Measurements from ENCODE around the gene CCR9. TPM values are rescaled to one million over a fixed set of nuclear protein-coding genes. Genes with fewer than 3 reads are reported as not detected.

The CCR9 gene
- total RNA-seq, 1 donor from 2014 or later = not detected

- Histone ChIP-seq H2AFZ (replicated peaks) (no peak overlapping the region), H3K27me3 (no peaks in the 10 kb centered on the region), H3K4me3 (no peak overlapping the region), H3K9ac (no peak overlapping the region), H3K79me2 (ENCODE audit: low read depth) (no peaks in the 10 kb centered on the region), H3K9me3 (ENCODE audit: low read depth) (no peaks in the 10 kb centered on the region), H3K27ac (no peak overlapping the region), H3F3A (ENCODE audit: low read depth) (no peaks in the 10 kb centered on the region), H3K36me3 (no peaks in the 10 kb centered on the region), H3K4me2 (no peak overlapping the region), H4K20me1 (ENCODE audit: low read depth) (no peaks in the 10 kb centered on the region), H3K4me1 (no peaks in the 10 kb centered on the region)
- no peak for DNase-seq (ENCODE audit: low spot score)
- Mint-ChIP-seq H3K4me3 (no peak overlapping the region), H3K27me3 (ENCODE audit: insufficient read depth, low read depth) (peaks cover 2% of the 10 kb centered on the region), H3K27ac (no peak overlapping the region), H3K4me1 (no peaks in the 10 kb centered on the region), H3K36me3 (peaks cover 32% of the 10 kb centered on the region), H3K9me3 (no peaks in the 10 kb centered on the region)
- TF ChIP-seq CTCF (IDR thresholded peaks at IDR 0.05) = no peak
- TF ChIP-seq EZH2phosphoT487 (IDR thresholded peaks at IDR 0.05) = no peak
- no peak for TF ChIP-seq EZH2 (IDR thresholded peaks at IDR 0.05)
These were observed 64.6 kb downstream of the CCR9 start for GRCh38 chr3:45950686-45951600.

DNA sequence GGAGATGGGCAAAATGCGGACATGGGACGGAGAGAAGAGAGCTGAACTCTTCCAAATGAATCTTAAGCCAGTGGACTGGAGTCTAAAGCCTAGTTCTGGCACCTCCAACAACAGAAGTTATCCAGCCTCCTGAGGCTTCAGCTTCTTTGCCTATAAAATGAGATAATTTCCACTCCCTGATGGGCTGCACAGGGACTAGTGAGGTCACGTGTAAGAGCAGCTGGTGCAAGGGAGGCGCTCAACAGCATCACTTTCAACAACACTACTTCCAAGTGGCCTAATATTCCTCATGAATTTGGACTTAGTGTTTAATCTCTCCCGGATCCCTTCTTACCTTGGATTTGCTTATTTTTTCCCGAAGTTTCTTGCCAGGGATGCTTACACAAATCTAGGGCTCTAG is 65.6 kb downstream of the CCR9 start:
- Histone ChIP-seq H3K36me3 (peaks cover 3% of the 10 kb centered on the region), H3K9me3 (ENCODE audit: low read depth) (no peaks in the 10 kb centered on the region), H3K27me3 (no peaks in the 10 kb centered on the region), H3F3A (ENCODE audit: low read depth) (no peaks in the 10 kb centered on the region), H3K27ac (no peak overlapping the region), H3K79me2 (ENCODE audit: low read depth) (no peaks in the 10 kb centered on the region), H4K20me1 (ENCODE audit: low read depth) (no peaks in the 10 kb centered on the region), H3K4me1 (no peaks in the 10 kb centered on the region), H3K9ac (no peak overlapping the region), H2AFZ (replicated peaks) (no peak overlapping the region), H3K4me3 (no peak overlapping the region), H3K4me2 (no peak overlapping the region)
- no peak overlapping the region for H3K27ac Mint-ChIP-seq
- no peak for TF ChIP-seq CTCF (IDR thresholded peaks at IDR 0.05)
- TF ChIP-seq EZH2phosphoT487 (IDR thresholded peaks at IDR 0.05) = no peak
- no peak for TF ChIP-seq EZH2 (IDR thresholded peaks at IDR 0.05)
- H3K9me3 Mint-ChIP-seq = no peaks in the 10 kb centered on the region
- DNase-seq (ENCODE audit: low spot score) = no peak
- H3K36me3 Mint-ChIP-seq = peaks cover 25% of the 10 kb centered on the region
- no peak overlapping the region for H3K4me3 Mint-ChIP-seq
- H3K27me3 Mint-ChIP-seq (ENCODE audit: insufficient read depth, low read depth) = peaks cover 2% of the 10 kb centered on the region
- no peaks in the 10 kb centered on the region for H3K4me1 Mint-ChIP-seq

DNA sequence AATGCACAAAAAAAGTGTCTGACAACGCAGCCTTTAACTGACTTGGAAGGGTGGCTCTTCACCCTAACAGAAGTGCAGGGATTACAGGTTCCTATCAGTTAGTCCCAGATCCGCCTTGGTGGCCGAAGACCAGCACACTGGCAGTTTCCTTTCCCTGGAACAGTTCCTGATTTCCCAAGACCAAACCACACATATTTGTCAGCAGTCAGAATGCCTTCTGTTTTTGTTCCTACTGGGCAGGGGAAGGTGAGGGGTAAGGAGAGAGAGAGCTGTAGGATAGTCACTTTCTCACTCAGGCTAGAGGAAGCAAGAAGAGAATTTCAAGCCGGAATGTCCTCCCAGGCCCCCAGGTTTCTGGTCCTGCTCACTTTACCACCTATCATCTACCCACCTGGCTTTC is 66.1 kb downstream of the CCR9 start:
- H3K27me3 ChIP-seq = no peaks in the 10 kb centered on the region
- no peak overlapping the region for H3K9ac ChIP-seq
- H3K4me2 ChIP-seq = no peak overlapping the region
- H2AFZ ChIP-seq (replicated peaks) = no peak overlapping the region
- H3F3A ChIP-seq (ENCODE audit: low read depth) = no peaks in the 10 kb centered on the region
- H3K36me3 Mint-ChIP-seq = peaks cover 22% of the 10 kb centered on the region
- no peak for DNase-seq (ENCODE audit: low spot score)
- no peaks in the 10 kb centered on the region for H3K79me2 ChIP-seq (ENCODE audit: low read depth)
- H3K9me3 Mint-ChIP-seq = no peaks in the 10 kb centered on the region
- no peaks in the 10 kb centered on the region for H3K4me1 ChIP-seq
- H3K4me1 Mint-ChIP-seq = no peaks in the 10 kb centered on the region
- H3K27ac ChIP-seq = no peak overlapping the region
- no peak for TF ChIP-seq CTCF (IDR thresholded peaks at IDR 0.05)
- no peak for TF ChIP-seq EZH2 (IDR thresholded peaks at IDR 0.05)
- TF ChIP-seq EZH2phosphoT487 (IDR thresholded peaks at IDR 0.05) = no peak
- peaks cover 2% of the 10 kb centered on the region for H3K27me3 Mint-ChIP-seq (ENCODE audit: insufficient read depth, low read depth)
- peaks cover 8% of the 10 kb centered on the region for H3K36me3 ChIP-seq
- no peak overlapping the region for H3K4me3 Mint-ChIP-seq
- H3K27ac Mint-ChIP-seq = no peak overlapping the region
- H3K9me3 ChIP-seq (ENCODE audit: low read depth) = no peaks in the 10 kb centered on the region
- H4K20me1 ChIP-seq (ENCODE audit: low read depth) = no peaks in the 10 kb centered on the region
- H3K4me3 ChIP-seq = no peak overlapping the region

Small RNA genes within 50 kb of the gene (small RNA-seq; reads per million reads assigned to genes)
- not detected for gene RF00019

Other genes starting within 250 kb of the CCR9 start
- gene SACM1L, start 197.1 kb upstream of the CCR9 start, total RNA-seq (ENCODE audit: low replicate concordance) = 46.7 and 61.8 TPM in 2 replicates
- gene SLC6A20, start 90.0 kb upstream of the CCR9 start, total RNA-seq (ENCODE audit: low replicate concordance) = not detected in 2 replicates
- 19.0 and 22.5 TPM in 2 replicates for gene LZTFL1, start 44.4 kb upstream of the CCR9 start, total RNA-seq (ENCODE audit: low replicate concordance)
- not detected in 2 replicates for gene CXCR6, start 56.9 kb downstream of the CCR9 start, total RNA-seq (ENCODE audit: low replicate concordance)
- gene FYCO1, start 109.3 kb downstream of the CCR9 start, total RNA-seq (ENCODE audit: low replicate concordance) = 6.8 and 11.4 TPM in 2 replicates
- gene XCR1, start 140.9 kb downstream of the CCR9 start, total RNA-seq (ENCODE audit: low replicate concordance) = not detected in 2 replicates